HCT116 (cell line): Measurements from ENCODE around the gene OR6K2.

Source experiments
- REST ChIP-seq: IDR thresholded peaks from 2 replicates; pipeline ENCODE4 v1.6.1; 2012; ENCODE audit warnings: low read depth
- SP1 ChIP-seq: IDR thresholded peaks from 2 replicates; pipeline ENCODE4 v1.6.1; 2012; ENCODE audit warnings: low read depth
- SRF ChIP-seq: IDR thresholded peaks from 2 replicates; pipeline ENCODE4 v1.6.1; 2012; ENCODE audit warnings: low read depth
- TF ChIP-seq, protein P1 (sequence below), 3 experiments: fragments of 200-600 bp in 1 of 3; sonication (generic) in 1 of 3; IDR thresholded peaks in 2 of 3; conservative IDR thresholded peaks in 1 of 3; 2 replicates each; pipeline ENCODE4 v1.5.1; 2012 to 2017; ENCODE audit warnings: low read depth in 2 of 3, low read length in 2 of 3, antibody characterized with exemption in 1 of 3, borderline replicate concordance in 1 of 3, control low read depth in 1 of 3, mild to moderate bottlenecking in 1 of 3, mixed read lengths in 1 of 3, mixed run types in 1 of 3, moderate library complexity in 1 of 3; ENCODE audit not compliant: insufficient read depth in 1 of 3

DNA sequence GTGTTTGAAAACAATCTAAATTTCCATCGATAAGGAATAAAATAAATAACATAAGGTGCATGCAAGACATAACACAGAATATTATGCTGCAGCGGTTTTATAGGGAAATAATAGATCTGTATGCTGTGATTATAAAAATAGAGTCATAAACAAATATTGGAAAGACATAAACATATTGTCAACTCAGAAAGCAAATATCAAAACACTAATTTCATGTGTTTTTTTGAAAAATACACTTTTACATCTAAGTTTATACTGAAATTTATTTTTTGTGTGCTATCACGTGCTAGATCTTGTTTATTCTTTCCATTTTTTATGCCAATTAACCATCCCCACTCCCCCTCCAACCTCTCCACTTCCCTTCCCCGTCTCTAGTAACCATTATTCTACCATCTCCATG, 10.6 kb upstream of the OR6K2 start:
- TF ChIP-seq SP1 = no peak
- TF ChIP-seq, protein P1, sequence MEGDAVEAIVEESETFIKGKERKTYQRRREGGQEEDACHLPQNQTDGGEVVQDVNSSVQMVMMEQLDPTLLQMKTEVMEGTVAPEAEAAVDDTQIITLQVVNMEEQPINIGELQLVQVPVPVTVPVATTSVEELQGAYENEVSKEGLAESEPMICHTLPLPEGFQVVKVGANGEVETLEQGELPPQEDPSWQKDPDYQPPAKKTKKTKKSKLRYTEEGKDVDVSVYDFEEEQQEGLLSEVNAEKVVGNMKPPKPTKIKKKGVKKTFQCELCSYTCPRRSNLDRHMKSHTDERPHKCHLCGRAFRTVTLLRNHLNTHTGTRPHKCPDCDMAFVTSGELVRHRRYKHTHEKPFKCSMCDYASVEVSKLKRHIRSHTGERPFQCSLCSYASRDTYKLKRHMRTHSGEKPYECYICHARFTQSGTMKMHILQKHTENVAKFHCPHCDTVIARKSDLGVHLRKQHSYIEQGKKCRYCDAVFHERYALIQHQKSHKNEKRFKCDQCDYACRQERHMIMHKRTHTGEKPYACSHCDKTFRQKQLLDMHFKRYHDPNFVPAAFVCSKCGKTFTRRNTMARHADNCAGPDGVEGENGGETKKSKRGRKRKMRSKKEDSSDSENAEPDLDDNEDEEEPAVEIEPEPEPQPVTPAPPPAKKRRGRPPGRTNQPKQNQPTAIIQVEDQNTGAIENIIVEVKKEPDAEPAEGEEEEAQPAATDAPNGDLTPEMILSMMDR (IDR thresholded peaks at IDR 0.05 in 2 of 3, conservative IDR thresholded peaks at IDR 0.05 in 1 of 3; ENCODE audit: borderline replicate concordance in 1 of 3, insufficient read depth in 1 of 3, low read depth in 2 of 3, low read length in 2 of 3) = no peak
- no peak for TF ChIP-seq REST
- no peak for TF ChIP-seq SRF
